Smooth muscle cell (in vitro differentiated cells): ENCODE measurements around the gene ACSL6. TPM values are rescaled to one million over a fixed set of nuclear protein-coding genes. Genes with fewer than 3 reads are reported as not detected.

Experiments
- DNase-seq: peaks from one replicate; lab custom pipeline; 2025; ENCODE audit not compliant: unreplicated experiment; lab: John Stamatoyannopoulos, UW
- H2AFZ ChIP-seq: fragments of 200-600 bp; sonication (generic); 2 replicates; pipeline ENCODE4 v1.6.0; 2016; ENCODE audit warnings: antibody characterized with exemption, low read depth, mild to moderate bottlenecking
- H3F3A ChIP-seq: fragments of 200-600 bp; sonication (generic); 2 replicates; pipeline ENCODE4 v1.6.0; 2017; ENCODE audit warnings: antibody characterized with exemption, low read depth
- H3K27ac ChIP-seq: fragments of 200-600 bp; sonication (generic); 2 replicates; pipeline ENCODE4 v1.5.1; 2016; ENCODE audit warnings: low read depth, mild to moderate bottlenecking
- H3K27me3 ChIP-seq: fragments of 200-600 bp; sonication (generic); 2 replicates; pipeline ENCODE4 v1.6.1; 2016; ENCODE audit warnings: low read depth, mild to moderate bottlenecking
- H3K36me3 ChIP-seq: fragments of 200-600 bp; sonication (generic); 2 replicates; pipeline ENCODE4 v1.5.1; 2016; ENCODE audit warnings: low read depth
- H3K4me1 ChIP-seq: fragments of 200-600 bp; sonication (generic); 2 replicates; pipeline ENCODE4 v1.5.1; 2016; ENCODE audit warnings: low read depth
- H3K4me2 ChIP-seq: fragments of 200-600 bp; sonication (generic); 2 replicates; pipeline ENCODE4 v1.6.0; 2016; ENCODE audit warnings: mild to moderate bottlenecking
- H3K4me3 ChIP-seq: fragments of 200-600 bp; sonication (generic); 2 replicates; pipeline ENCODE4 v1.5.1; 2016; ENCODE audit warnings: mild to moderate bottlenecking
- H3K79me2 ChIP-seq: fragments of 200-600 bp; sonication (generic); 2 replicates; pipeline ENCODE4 v1.6.0; 2016; ENCODE audit warnings: low read depth, mild to moderate bottlenecking
- H3K9ac ChIP-seq: fragments of 200-600 bp; sonication (generic); 2 replicates; pipeline ENCODE4 v1.6.0; 2016; ENCODE audit warnings: low read depth
- H3K9me3 ChIP-seq: fragments of 200-600 bp; sonication (generic); replicated peaks from 2 replicates; pipeline ENCODE4 v1.5.1; 2016; ENCODE audit warnings: low read depth
- H4K20me1 ChIP-seq: fragments of 200-600 bp; sonication (generic); 2 replicates; pipeline ENCODE4 v1.6.0; 2016; ENCODE audit warnings: low read depth
- WGBS: methylation state at CpG from one replicate; pipeline ENCODE4 v1.1.7; 2016; ENCODE audit warnings: low lambda C conversion rate; 5-methylcytosine and 5-hydroxymethylcytosine counted together
- polyA plus RNA-seq: library from polyadenylated mRNA; unstranded; fragments of >200 nt; fragmentation: Nextera tagmentation; extraction: Ambion mirVana; gene quantifications from 2 replicates; pipeline ENCODE4 v1.2.1, GENCODE V29; 2016
- total RNA-seq: library from RNA; depleted of rRNA; stranded (reverse); fragments of >200 nt; gene quantifications from 2 replicates; pipeline ENCODE4 v1.2.3, GENCODE V29; 2014
- TF ChIP-seq, protein P1 (sequence below): fragments of 200-600 bp; sonication (generic); IDR thresholded peaks from 2 replicates; pipeline ENCODE4 v1.5.1; 2017; ENCODE audit warnings: borderline replicate concordance, mild to moderate bottlenecking, antibody characterized with exemption; ENCODE audit not compliant: insufficient read depth, poor library complexity, severe bottlenecking

The ACSL6 gene
- total and polyA plus RNA-seq, 2 experiments from 2014 or later = not detected

DNA sequence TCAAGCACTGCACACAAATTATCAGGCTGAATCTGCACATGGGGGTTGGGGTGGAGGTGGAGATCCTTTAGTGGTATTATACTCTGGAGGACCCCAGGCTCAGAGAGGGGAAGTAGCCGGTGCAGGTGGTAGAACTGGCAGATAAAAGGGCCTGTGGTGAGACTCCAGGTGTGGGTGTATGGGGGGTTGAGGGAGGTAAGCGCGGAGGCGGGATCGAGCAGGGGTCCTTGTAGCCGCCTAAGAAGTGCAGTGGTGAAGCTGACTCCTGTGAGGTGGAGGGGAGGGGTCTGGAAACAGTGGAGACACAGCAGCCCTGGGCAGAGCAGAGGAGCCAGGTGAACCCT is 841 bp downstream of the ACSL6 start:
- Histone ChIP-seq H3K4me3 (no peak overlapping the region), H2AFZ (no peak overlapping the region), H3K36me3 (no peaks in the 10 kb centered on the region), H3K9ac (no peak overlapping the region), H3K27me3 (peaks cover 45% of the 10 kb centered on the region), H3K79me2 (no peaks in the 10 kb centered on the region), H4K20me1 (no peaks in the 10 kb centered on the region), H3K4me2 (no peak overlapping the region), H3F3A (no peaks in the 10 kb centered on the region), H3K4me1 (no peaks in the 10 kb centered on the region), H3K9me3 (no peaks in the 10 kb centered on the region), H3K27ac (no peak overlapping the region)
- WGBS = 43% methylated on average over 6 of the region's 6 CpGs
- TF ChIP-seq, protein P1, sequence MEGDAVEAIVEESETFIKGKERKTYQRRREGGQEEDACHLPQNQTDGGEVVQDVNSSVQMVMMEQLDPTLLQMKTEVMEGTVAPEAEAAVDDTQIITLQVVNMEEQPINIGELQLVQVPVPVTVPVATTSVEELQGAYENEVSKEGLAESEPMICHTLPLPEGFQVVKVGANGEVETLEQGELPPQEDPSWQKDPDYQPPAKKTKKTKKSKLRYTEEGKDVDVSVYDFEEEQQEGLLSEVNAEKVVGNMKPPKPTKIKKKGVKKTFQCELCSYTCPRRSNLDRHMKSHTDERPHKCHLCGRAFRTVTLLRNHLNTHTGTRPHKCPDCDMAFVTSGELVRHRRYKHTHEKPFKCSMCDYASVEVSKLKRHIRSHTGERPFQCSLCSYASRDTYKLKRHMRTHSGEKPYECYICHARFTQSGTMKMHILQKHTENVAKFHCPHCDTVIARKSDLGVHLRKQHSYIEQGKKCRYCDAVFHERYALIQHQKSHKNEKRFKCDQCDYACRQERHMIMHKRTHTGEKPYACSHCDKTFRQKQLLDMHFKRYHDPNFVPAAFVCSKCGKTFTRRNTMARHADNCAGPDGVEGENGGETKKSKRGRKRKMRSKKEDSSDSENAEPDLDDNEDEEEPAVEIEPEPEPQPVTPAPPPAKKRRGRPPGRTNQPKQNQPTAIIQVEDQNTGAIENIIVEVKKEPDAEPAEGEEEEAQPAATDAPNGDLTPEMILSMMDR = no peak
- no peak for DNase-seq

DNA sequence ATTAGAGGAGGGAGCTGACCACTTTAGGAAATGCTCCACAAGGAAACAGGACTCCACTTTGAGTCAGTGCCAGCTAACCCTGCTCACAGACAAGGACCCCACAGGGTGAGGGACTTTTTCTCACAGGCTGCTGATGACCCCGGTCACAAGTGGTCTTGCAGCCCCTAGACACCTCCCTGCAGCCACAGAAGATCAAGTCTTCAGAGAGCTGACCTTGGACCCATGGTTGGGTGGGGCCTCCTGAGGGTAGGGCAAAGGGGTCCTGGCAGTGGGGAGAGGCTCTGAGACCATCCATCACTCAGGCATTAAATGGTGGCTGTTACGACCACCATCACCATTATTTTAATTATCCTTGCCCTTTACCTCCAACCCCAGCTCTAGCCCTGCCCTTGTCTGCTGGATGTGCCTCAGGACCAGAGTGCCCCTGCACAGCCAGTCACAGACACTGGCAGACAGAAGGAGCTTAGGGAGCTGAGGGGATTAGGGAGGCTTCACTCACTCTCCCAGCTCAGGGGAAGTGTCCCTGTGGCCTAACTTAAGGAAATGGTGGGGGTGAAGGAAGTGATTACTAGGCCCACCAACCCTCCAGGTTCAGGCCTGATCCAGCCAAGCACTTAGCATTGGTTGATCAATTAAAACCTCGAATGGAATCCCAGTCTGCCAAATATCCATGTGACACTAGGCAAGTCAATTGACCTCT is 1.6 kb downstream of the ACSL6 start:
- H3K4me1 ChIP-seq = no peaks in the 10 kb centered on the region
- WGBS = 67% methylated on average over 3 of the region's 3 CpGs
- DNase-seq = no peak
- no peak overlapping the region for H3K4me3 ChIP-seq
- H3K27me3 ChIP-seq = peaks cover 38% of the 10 kb centered on the region
- no peak overlapping the region for H3K27ac ChIP-seq
- H3K36me3 ChIP-seq = no peaks in the 10 kb centered on the region
- H2AFZ ChIP-seq = no peak overlapping the region
- TF ChIP-seq, protein P1 = no peak
- no peaks in the 10 kb centered on the region for H3F3A ChIP-seq
- H3K79me2 ChIP-seq = no peaks in the 10 kb centered on the region
- no peak overlapping the region for H3K9ac ChIP-seq
- no peaks in the 10 kb centered on the region for H3K9me3 ChIP-seq
- no peak overlapping the region for H3K4me2 ChIP-seq
- H4K20me1 ChIP-seq = no peaks in the 10 kb centered on the region

DNA sequence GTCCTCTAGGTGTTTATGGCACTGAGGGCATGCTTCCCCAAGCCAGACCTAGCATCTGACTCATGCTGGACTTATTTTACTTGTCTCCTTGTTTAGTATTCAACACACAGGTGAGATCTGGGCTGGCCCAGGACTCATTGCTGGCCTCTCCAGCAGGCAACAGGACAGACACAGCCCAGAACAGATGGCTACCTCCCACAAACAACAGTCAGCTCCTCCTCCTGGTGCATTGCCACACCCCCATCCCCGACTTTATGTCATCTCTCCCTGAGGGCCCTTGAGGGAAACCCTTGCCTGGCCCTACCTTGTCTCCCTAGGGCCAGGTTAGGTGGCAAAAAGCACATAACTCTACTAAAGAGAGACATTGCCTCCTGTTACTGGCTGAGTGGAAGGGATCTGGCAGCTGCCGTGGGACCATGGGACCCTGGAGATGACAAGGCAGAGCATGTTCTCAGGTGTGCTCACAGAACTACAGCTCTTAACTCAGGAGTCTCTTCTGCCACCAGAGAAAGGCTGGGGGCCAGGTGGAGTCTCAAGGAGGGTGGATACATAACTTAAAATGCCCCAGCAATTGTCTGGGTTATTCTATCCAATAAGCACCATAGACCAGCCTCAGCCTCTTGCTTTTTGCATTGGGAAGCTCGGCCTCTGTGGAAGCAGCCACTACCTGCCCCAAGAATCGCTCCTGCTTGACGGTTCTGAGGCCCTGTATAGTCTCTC is 2.3 kb downstream of the ACSL6 start:
- WGBS = 68% methylated on average over 5 of the region's 5 CpGs
- Histone ChIP-seq H3K9me3 (no peaks in the 10 kb centered on the region), H3K9ac (no peak overlapping the region), H3K36me3 (no peaks in the 10 kb centered on the region), H3K4me3 (no peak overlapping the region), H3K27ac (no peak overlapping the region), H3K4me2 (no peak overlapping the region), H2AFZ (no peak overlapping the region), H3F3A (no peaks in the 10 kb centered on the region), H3K79me2 (no peaks in the 10 kb centered on the region), H4K20me1 (no peaks in the 10 kb centered on the region), H3K27me3 (peaks cover 30% of the 10 kb centered on the region), H3K4me1 (no peaks in the 10 kb centered on the region)
- no peak for DNase-seq
- TF ChIP-seq, protein P1 = no peak

DNA sequence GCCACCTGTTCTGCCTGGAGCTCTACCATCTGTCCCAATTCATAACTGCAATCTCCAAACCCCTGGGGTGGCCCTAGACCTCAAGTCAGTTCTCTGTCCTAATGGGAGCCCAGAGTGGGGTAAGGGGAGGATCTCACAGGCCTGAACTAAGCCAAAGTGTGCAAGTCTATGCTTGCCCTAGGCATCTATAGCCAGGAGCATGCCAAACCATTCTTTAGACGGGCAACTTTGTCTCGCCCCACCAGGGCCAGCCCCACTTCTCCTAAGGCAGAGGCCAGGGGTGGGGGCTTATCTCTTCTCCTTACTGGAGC is 3.3 kb downstream of the ACSL6 start:
- Histone ChIP-seq H4K20me1 (no peaks in the 10 kb centered on the region), H3K9me3 (no peaks in the 10 kb centered on the region), H2AFZ (no peak overlapping the region), H3K27ac (no peak overlapping the region), H3K4me3 (no peak overlapping the region), H3K4me1 (no peaks in the 10 kb centered on the region), H3K4me2 (no peak overlapping the region), H3F3A (no peaks in the 10 kb centered on the region), H3K79me2 (no peaks in the 10 kb centered on the region), H3K27me3 (peaks cover 30% of the 10 kb centered on the region), H3K36me3 (no peaks in the 10 kb centered on the region), H3K9ac (no peak overlapping the region)
- no peak for DNase-seq
- TF ChIP-seq, protein P1 = no peak
- WGBS = 58% methylated on average over 2 of the region's 2 CpGs
